Stimulated activated naive CD4-positive, alpha-beta T cell (primary cell): ENCODE results near the gene RTBDN.
"Not testable (repeated sequence)": the region's sequence is repeated elsewhere in the genome, so short reads cannot be mapped to it uniquely, and the experiment has no call there.

Source experiments
- DNase-seq, 6 experiments: peaks; one replicate each; lab custom pipeline; 2025; lab: John Stamatoyannopoulos, UW

RTBDN gene

GRCh38 chr19:12856653-12857052, 22.3 kb upstream of the RTBDN start:
- no peak for DNase-seq

DNA sequence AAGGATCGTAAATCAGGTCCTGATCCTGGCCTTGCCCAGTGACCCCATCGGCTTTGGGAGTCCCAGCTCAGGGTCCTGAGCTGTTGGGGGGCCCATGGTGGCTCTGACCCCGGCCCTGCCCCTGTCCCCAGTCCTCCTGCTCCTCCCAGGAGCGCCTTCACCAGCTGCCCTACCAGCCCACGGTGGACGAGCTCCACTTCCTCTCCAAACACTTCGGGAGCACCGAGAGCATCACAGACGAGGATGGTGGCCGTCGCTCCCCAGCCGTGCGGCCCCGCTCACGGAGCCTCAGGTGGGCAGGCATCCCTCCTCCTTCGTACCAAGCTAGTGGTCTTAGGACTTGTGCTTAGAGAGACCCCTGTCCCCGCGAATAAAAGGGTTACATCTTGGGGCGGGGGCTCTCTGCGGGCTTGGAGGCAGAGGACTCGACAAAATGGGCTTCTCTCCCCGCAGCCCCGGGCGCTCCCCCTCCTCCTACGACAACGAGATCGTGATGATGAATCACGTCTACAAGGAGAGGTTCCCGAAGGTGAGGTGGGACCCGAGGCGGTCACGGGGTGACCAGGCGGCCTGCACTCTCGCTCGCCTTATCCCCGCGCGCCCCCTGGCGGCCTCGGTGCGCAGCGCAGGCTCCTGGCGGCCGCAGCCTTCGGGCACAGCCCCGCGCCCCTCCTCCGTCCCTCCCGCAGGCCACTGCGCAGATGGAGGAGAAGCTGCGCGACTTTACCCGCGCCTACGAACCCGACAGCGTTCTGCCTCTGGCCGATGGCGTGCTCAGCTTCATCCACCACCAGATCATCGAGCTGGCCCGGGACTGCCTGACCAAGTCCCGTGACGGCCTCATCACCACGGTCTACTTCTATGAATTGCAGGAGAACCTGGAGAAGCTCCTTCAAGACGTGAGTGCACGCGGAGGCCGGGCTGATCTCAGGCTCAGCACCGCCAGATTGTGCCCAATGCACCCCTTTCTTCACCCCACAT, 13.1 kb upstream of the RTBDN start:
- DNase-seq: peak; percentile 41 to 80 (median 74)

- not testable (repeated sequence) for DNase-seq
Observed at GRCh38 chr19:12846613-12847012, 12.2 kb upstream of the RTBDN start.

- no peak for DNase-seq
Observed at GRCh38 chr19:12843999-12844732, 9.8 kb upstream of the RTBDN start.

GRCh38 chr19:12843328-12843727, 8.9 kb upstream of the RTBDN start:
- no peak for DNase-seq

GRCh38 chr19:12842511-12842910, 8.1 kb upstream of the RTBDN start:
- no peak for DNase-seq

DNA sequence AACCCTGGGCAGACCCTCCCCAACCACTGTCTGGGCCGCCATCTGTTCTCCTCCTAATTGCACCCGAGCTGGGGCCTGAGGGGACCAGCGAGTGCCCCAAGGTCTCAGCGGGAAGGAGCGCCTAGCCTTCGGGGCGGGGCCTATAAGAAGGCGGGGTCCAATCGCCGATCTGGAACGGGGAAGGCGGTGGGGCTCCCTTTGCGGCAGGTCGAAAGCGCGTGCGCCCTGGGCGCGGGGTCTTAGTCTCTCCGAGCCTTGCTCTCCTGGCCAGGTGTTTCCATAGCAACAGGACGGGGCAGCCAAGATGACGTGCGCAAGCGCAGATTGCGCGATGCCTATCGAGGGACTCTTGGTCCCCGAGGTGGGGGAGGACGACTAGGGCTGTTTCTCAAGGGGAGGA, 6.7 kb upstream of the RTBDN start:
- peak in 1 of 6 experiments; percentile 11 for DNase-seq

DNA sequence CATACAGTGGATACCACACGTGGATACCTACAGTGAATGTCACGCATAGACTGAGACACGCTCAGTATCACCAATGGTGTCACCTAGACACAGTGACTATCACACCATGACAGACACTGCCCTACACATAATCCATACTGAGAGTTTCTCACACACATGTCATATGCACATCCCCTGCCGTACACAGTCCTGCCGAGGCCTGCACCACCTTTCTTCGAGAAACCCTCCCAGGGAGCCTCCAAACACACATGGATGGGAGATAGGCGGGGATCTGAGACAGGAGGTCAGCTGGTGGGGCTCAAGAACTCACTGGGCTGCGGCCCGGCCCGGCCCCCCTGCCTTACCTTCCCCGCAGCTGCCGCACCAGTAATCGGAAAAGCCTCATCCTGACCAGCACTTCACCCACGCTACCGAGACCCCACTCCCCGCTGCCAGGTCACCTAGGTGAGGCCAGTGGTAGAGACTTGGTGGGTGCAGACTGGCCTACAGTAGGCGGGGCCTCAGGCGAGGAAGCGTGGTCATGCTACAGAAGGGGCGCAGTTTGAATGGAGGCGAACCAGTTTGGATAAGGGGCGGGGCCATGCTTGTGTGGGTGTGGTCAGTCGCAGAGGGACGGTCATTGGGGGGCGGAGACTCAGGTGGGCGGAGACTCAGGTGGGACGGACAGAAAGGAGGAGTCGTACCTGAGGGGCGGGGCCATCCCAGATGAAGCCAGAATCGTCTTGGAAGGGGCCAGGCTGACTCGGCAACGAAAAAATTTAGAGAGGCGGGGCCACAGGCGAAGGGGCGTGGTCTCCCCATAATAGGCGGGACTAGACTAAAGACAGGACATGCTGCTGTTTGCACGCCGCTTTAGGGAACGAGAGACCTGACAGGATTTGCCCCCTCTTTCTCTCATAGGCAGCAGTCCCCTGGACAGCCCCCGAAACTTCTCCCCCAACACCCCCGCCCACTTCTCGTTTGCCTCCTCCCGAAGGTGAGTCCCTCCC, 6.0 kb upstream of the RTBDN start:
- DNase-seq: peak in 3 of 6 experiments; percentile 16 to 23 (median 19)

DNA sequence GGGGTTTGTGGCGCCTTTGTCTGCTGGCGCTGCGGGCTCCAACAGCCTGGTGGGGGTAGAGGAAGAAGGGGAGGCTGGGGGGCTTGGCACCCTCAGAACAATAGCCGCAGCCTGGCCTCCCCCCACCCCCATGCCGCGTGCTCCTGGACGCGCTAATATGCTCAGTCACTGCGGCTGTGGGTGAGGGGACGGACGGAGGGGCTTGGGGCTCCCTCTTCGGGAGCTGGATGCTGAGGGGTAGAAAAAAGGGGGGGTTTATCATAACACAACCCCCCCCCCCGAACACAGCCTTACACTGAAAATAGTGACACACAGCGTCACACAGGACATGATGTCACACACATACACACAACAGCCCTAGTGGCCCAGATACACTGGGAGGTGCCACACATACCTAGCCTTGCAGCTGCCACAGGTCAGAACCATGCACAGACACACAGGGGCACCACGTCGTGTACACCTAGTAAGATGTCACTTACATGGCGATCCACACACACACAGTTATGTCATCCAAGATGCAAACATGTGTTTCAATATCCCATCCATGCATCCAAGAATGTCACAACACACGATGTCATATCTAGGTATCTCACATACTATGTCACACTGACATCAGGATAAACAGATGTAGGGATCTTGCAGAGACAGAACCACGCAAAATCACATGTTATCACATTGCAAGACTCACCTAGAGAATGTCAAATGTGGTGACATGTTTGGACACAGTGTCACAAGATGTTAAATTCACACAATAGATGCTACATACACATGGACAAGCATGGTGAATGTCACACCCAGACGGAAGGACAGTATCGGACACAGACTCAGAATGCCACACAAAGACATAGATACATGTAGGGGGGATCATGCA, 4.7 kb upstream of the RTBDN start:
- DNase-seq: peak in 1 of 6 experiments; percentile 27

- DNase-seq: peak in 4 of 6 experiments; percentile 14 to 51 (median 20)
Observed at GRCh38 chr19:12838182-12838885, 4.0 kb upstream of the RTBDN start, which contains the start of gene MAST1. TSS of gene MAST1 (plus strand) at chr19:12838515. CDS start at chr19:12838573, 58 bp downstream.

GRCh38 chr19:12837225-12837624, 2.8 kb upstream of the RTBDN start:
- no peak for DNase-seq

GRCh38 chr19:12836529-12836863, 2.1 kb upstream of the RTBDN start:
- DNase-seq: no peak

- DNase-seq: peak in 3 of 6 experiments; percentile 15 to 34 (median 15)
Observed at GRCh38 chr19:12834976-12835757, 788 bp upstream of the RTBDN start.

- DNase-seq: peak in 1 of 6 experiments; percentile 15
Observed at GRCh38 chr19:12833738-12834565, 427 bp downstream of the RTBDN start.

- no peak for DNase-seq
Observed at GRCh38 chr19:12833418-12833737, 1.0 kb downstream of the RTBDN start.

DNA sequence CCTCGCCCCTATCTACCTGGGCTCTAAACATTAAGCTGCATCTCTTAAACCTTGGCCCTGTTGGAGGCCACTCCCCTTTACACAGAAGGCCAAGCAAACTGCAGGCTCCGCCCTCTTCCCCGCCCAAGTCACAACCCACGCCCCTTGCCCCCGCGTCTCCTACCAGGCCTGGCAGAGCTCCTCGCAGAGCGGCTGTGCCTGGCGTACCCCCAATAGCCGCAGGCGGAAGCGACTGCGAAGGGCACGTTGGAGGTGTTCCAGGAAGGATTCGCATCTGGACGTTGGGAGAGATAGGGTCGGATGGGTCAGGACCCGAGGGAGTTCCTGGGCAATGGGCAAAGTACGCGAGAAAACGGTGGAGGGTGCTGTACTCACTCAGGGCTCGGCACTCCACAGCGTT, 5.9 kb downstream of the RTBDN start:
- no peak for DNase-seq

DNA sequence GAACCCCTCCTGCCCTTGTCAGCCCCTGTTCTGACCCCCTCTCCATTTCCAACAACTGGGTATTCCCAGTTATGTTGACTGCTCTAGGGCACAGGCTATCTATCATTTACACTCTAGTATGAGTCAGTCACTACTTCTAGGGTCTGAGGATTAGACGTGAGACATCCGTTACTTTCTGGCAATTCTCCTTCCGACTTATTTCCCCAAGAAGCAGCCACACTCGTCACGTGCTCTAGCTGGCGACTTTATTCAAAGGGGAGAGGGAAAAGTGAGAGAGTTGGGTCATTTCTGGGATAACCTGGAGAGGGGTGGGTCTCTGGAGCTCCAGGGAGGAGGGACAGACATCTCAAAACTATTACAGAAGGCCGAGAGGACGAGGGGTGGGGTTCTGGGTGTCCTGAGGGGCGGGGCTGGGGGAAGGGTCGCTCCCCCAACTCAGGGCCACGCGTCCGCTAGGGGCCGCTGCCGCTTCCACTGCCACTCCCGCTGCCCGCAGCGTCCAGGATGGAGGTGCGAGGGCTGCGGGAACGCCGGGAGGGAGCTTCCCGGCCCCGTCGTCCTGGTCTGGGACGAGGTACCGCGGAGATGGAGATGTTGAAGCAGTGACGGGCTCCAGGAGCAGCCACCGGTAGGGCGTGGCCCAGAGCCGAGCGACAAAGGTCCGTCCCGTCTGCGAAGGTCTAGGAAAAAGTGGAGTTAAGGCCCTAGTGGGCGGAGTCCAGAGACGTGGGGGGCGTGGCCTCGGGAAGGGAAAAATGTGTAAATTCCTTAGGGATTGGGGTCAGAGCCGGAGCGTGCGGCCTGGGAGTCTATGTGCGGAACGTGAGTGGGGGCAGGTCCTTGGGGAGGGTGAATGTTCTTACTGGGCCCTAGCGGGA, 8.9 kb downstream of the RTBDN start:
- DNase-seq: peak in 1 of 6 experiments; percentile 5
